ENCODE data around the gene SYF2.

SYF2 gene

DNA sequence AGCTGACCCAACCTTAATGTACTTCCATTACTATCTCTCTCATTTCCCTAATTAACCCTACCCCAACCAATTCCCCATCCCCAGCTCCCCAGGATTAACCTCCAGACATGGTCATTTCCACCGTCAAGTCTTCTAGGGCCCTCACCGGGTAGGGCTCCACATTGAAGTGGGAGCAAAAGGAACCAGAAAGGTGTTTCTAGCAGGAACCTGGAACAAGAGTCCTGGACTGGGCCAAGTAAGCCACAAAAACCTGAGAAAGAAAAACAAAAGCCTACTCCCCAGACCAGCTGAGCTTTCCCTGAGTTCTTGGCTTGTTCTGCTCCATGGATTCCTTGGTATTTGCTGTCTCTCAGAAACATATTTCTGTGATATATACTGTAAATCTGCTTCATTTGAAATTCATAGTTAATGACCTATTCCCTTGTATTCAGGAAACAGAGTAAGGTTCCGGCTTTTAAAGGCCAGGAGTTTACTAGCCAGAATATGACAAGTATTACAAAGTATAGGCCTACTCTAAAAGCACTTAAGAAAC lies 58.4 kb downstream of the SYF2 start:
- FAIRE-seq = no peak
- no peak for DNase-seq (ENCODE audit: insufficient read length)
- TF ChIP-seq TAF1 (IDR thresholded peaks at IDR 0.05; ENCODE audit: borderline replicate concordance, low read depth, low read length) = no peak

Data from GM12892 (cell line).